Ovary (tissue), 9 donors: ENCODE data around the gene RHOB. TPM values are rescaled to one million over a fixed set of nuclear protein-coding genes. Genes with fewer than 3 reads are reported as not detected.
A peak's percentile ranks its signal among the peaks of the same experiment; 100 is the strongest.

Experiments used
- DNase-seq, 5 donors: peaks; one replicate each; pipeline ENCODE4 v3.0.0-alpha.2; 2019 to 2020
- H3K27ac ChIP-seq, 2 donors: fragments of 200-600 bp; one replicate each; pipeline versions ENCODE4 v1.5.1 to v1.8.0; 2019 to 2022
- H3K27me3 ChIP-seq: fragments of 200-600 bp; one replicate; pipeline ENCODE4 v1.8.0; 2022
- H3K36me3 ChIP-seq: fragments of 200-600 bp; sonication (generic); one replicate; pipeline ENCODE4 v1.5.1; 2019
- H3K4me1 ChIP-seq: one replicate; pipeline ENCODE4 v1.8.1; 2013; ENCODE audit warnings: mild to moderate bottlenecking, moderate library complexity; ENCODE audit not compliant: insufficient read depth
- H3K4me3 ChIP-seq: fragments of 200-600 bp; sonication (generic); one replicate; pipeline ENCODE4 v1.5.1; 2017
- H3K9me3 ChIP-seq, 2 donors: fragments of 200-600 bp in 1 of 2; sonication (generic) in 1 of 2; one replicate each; pipeline versions ENCODE4 v1.5.1 to v1.8.1; 2013 to 2019; ENCODE audit warnings: mild to moderate bottlenecking in 1 of 2, moderate library complexity in 1 of 2
- CTCF ChIP-seq, 3 donors: fragments of 450-650 bp in 2 of 3; fragments of 200-600 bp in 1 of 3; IDR thresholded peaks; one replicate each; pipeline versions ENCODE4 v1.5.1 to v1.8.0; 2016 to 2022; ENCODE audit warnings: antibody characterized with exemption in 3 of 3, mild to moderate bottlenecking in 1 of 3
- EP300 ChIP-seq: sonication (generic); formaldehyde crosslinking; IDR thresholded peaks from one replicate; pipeline ENCODE4 v1.6.1; 2017; ENCODE audit warnings: antibody characterized with exemption
- POLR2A ChIP-seq: fragments of 450-650 bp; IDR thresholded peaks from one replicate; pipeline ENCODE4 v1.6.1; 2017; ENCODE audit warnings: antibody characterized with exemption, mild to moderate bottlenecking, moderate library complexity
- WGBS, 3 donors: extraction: QIAGEN DNeasy Blood & Tissue Kit in 1 of 3; methylation state at CpG; one replicate each; pipeline versions ENCODE4 v1.1.5 to v1.1.7; 2013 to 2017; 5-methylcytosine and 5-hydroxymethylcytosine counted together
- intact Hi-C, 4 donors: fragments of 100-400 bp; cut with DNase I; formaldehyde crosslinking; loops; one replicate each; pipeline versions ENCODE4 v1.11.0 to v1.15.1; 2022 to 2023
- polyA plus RNA-seq, 2 donors: library from polyadenylated mRNA; stranded (reverse); fragments of 200-250 nt in 1 of 2; fragments of 350-450 nt in 1 of 2; fragmentation: Illumina TruSeq in 1 of 2; extraction: RNeasy Lipid Tissue Mini Kit (QIAGEN cat#74804) in 1 of 2; gene quantifications; one replicate each; pipeline ENCODE4 v1.2.3, GENCODE V29; 2013 to 2014
- total RNA-seq, 7 donors: library from RNA; depleted of rRNA in 2 of 7; stranded (reverse); fragments of >200 nt in 2 of 7; fragmentation: NEBNext Ultra II Directional in 3 of 7; extraction: Animal tissue kit (Norgen Biotek cat#: 25700) in 3 of 7; gene quantifications; one replicate each; pipeline versions ENCODE4 v1.1.0 to v1.2.4, GENCODE V29; 2016 to 2023
- donor health status: DM: no; HTN: no; CAD: no; lungs with moderate emphysema.
- donor health status: DM: no; HTN: no; CAD: no.
- donor health status: Bipolar disorder and iron deficiency.
- donor health status: DM: yes; HTN: yes; CAD: no.
- donor health status: DM: no; HTN: no; CAD: no.
- donor health status: DM: yes; HTN: yes; CAD: no.

Gene RHOB
- total and polyA plus RNA-seq, 9 donors: 200 to 1,363 (median 432) TPM

DNA sequence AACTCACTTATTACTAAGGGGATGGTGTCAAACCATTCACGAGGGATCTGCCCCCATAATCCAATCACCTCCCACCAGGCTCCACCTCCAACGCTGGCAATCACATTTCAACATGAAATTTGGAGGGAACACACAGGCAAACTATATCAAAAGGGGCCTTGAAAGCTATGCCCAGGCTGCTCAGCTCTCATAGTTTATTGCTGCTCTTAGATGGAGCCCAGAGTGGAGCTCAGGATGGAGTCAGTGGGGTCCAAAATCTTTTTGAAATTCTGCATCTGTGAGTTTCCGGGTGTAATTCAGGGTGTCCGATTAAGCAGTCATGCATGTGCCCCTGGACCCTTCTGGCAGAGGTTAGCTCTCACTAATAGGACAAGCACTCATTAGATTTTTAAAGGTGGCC is 24.3 kb downstream of the RHOB start:
- Histone ChIP-seq H3K4me3 (no peak overlapping the region), H3K4me1 (peaks cover 6% of the 10 kb centered on the region), H3K36me3 (no peaks in the 10 kb centered on the region), H3K27ac (no peak overlapping the region), H3K27me3 (no peaks in the 10 kb centered on the region), H3K9me3 (no peaks in the 10 kb centered on the region)
- WGBS, 3 donors: 84 to 89% (median 88%) methylated on average over 4 of the region's 4 CpGs
- TF ChIP-seq CTCF (IDR thresholded peaks at IDR 0.05) (no peak), EP300 (no peak), POLR2A (no peak)
- peak in 1 of 5 donors; percentile 2 for DNase-seq
- intact Hi-C loops: no loop called here

- WGBS, 3 donors: 56 to 73% (median 61%) methylated on average over 1 of the region's 1 CpG
- TF ChIP-seq CTCF (IDR thresholded peaks at IDR 0.05) (no peak), EP300 (no peak), POLR2A (no peak)
- Histone ChIP-seq H3K27me3 (no peaks in the 10 kb centered on the region), H3K4me3 (no peak overlapping the region), H3K9me3 (no peaks in the 10 kb centered on the region), H3K27ac (no peak overlapping the region), H3K36me3 (no peaks in the 10 kb centered on the region), H3K4me1 (peaks cover 3% of the 10 kb centered on the region)
- intact Hi-C loops: no loop called here
- peak in 1 of 5 donors; percentile 4 for DNase-seq
These were observed 25.2 kb downstream of the RHOB start for GRCh38 chr2:20471902-20472559.

- DNase-seq: peak in 1 of 5 donors; percentile 11
- no peaks in the 10 kb centered on the region for H3K36me3 ChIP-seq
- intact Hi-C loops: no loop called here
- WGBS, 3 donors: 82 to 91% (median 88%) methylated on average over 4 of the region's 4 CpGs
- no peak for TF ChIP-seq POLR2A
- no peak for TF ChIP-seq EP300
- no peak for TF ChIP-seq CTCF (IDR thresholded peaks at IDR 0.05)
- H3K27me3 ChIP-seq: no peaks in the 10 kb centered on the region
- no peaks in the 10 kb centered on the region for H3K4me1 ChIP-seq
- H3K4me3 ChIP-seq: no peak overlapping the region
- H3K27ac ChIP-seq: no peak overlapping the region
- no peaks in the 10 kb centered on the region for H3K9me3 ChIP-seq
These were observed 25.7 kb downstream of the RHOB start for GRCh38 chr2:20472569-20472968.

DNA sequence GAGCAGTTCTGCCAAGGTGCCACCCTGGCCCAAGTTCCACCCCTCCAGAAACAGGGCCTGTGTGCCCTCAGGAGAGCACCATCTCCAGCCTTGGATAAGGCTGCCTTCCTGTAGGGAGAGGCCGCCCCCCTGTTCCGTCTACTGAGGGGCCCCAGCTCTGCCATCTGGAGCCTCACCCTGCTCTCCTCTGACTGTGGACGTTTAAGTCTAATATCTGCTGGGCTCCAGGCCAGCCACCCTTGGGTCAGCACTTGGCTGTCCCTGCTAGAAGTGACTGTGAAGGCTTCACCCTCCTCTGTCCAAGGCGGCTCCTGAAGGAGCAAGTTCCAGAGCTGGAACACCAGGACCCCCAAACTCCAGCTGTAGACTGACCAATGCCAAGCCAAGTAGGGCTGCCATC is 26.3 kb downstream of the RHOB start:
- peak in 1 of 5 donors; percentile 12 for DNase-seq
- Histone ChIP-seq H3K9me3 (no peaks in the 10 kb centered on the region), H3K27ac (no peak overlapping the region), H3K4me1 (no peaks in the 10 kb centered on the region), H3K27me3 (no peaks in the 10 kb centered on the region), H3K36me3 (no peaks in the 10 kb centered on the region), H3K4me3 (no peak overlapping the region)
- 86 to 92% (median 91%) methylated on average over 4 of the region's 4 CpGs for WGBS, 3 donors
- TF ChIP-seq POLR2A (no peak), CTCF (IDR thresholded peaks at IDR 0.05) (no peak), EP300 (no peak)
- intact Hi-C loops: no loop called here
